K562 (cell line): Measurements from ENCODE around the gene DOK4. TPM values are rescaled to one million over a fixed set of nuclear protein-coding genes. Genes with fewer than 3 reads are reported as not detected.

Experiments
- ATAC-seq: fragments of 200-7000 bp; cut with Tn5 transposase; 3 replicates; pipeline ENCODE4 v1.9.1; 2020; ENCODE audit warnings: moderate library complexity
- BruUV-seq: library from RNA; stranded (reverse); fragments of 400-500 nt; replicated peaks from 2 replicates; lab custom pipeline; 2021; lab: Mats Ljungman, UMichigan
- CTCF ChIA-PET: fragments of 300-600 bp; formaldehyde crosslinking; extraction: SDS; loops from one replicate; lab custom pipeline; 2021; ENCODE audit warnings: low intra/inter-chr PET ratio; lab: Yijun Ruan, JAX
- POLR2A ChIA-PET: fragments of 300-600, 350-650 bp; sonication (Branson Sonifier 250); formaldehyde crosslinking; extraction: SDS; loops from one replicate; lab custom pipeline; 2021; ENCODE audit warnings: antibody characterized with exemption, inconsistent platforms; lab: Yijun Ruan, JAX
- DNase-seq, 4 experiments: peaks; one replicate each; pipeline versions ENCODE4 v3.0.0 to v3.0.0-alpha.2; 2011 to 2018; ENCODE audit warnings: low spot score in 3 of 4, mixed read lengths in 3 of 4; ENCODE audit errors: extremely low read depth in 1 of 4
- FAIRE-seq: peaks from 2 replicates; lab custom pipeline; 2011; peaks lifted over from hg19 to GRCh38; lab: Jason Lieb, UNC
- H2AFZ ChIP-seq: 2 replicates; pipeline ENCODE4 v1.6.0; 2011; ENCODE audit warnings: low read depth, low read length, control low read depth, inconsistent platforms
- H3K27ac ChIP-seq: fragments of 200-600 bp; 3 replicates; pipeline ENCODE4 v1.8.0; 2011; ENCODE audit warnings: low read depth, mild to moderate bottlenecking, control low read depth, inconsistent platforms, low read length, moderate library complexity, mixed read lengths; ENCODE audit errors: extremely low read depth
- H3K27me3 ChIP-seq, 2 experiments: fragments of 300-600 bp in 1 of 2; 2 replicates in 1 of 2; 3 replicates in 1 of 2; pipeline versions ENCODE4 v1.6.0 to v1.8.0; 2011; ENCODE audit warnings: inconsistent platforms in 2 of 2, low read length in 2 of 2, mild to moderate bottlenecking in 1 of 2, mixed read lengths in 1 of 2, moderate library complexity in 1 of 2; ENCODE audit not compliant: control insufficient read depth in 2 of 2, insufficient read depth in 2 of 2
- H3K36me3 ChIP-seq: fragments of 300-600 bp; 3 replicates; pipeline ENCODE4 v1.8.0; 2011; ENCODE audit warnings: mild to moderate bottlenecking, low read length, inconsistent platforms; ENCODE audit not compliant: control insufficient read depth, insufficient read depth
- H3K4me1 ChIP-seq, 2 experiments: fragments of 200-600 bp in 1 of 2; replicated peaks in 1 of 2; 2 replicates in 1 of 2; 3 replicates in 1 of 2; pipeline versions ENCODE4 v1.5.1 to v1.8.0; 2011; ENCODE audit warnings: inconsistent platforms in 2 of 2, low read length in 2 of 2, mild to moderate bottlenecking in 1 of 2, mixed read lengths in 1 of 2, moderate library complexity in 1 of 2; ENCODE audit not compliant: control insufficient read depth in 2 of 2, insufficient read depth in 2 of 2
- H3K4me2 ChIP-seq: 2 replicates; pipeline ENCODE4 v1.6.1; 2011; ENCODE audit warnings: low read length, control low read depth, inconsistent platforms, mixed read lengths; ENCODE audit not compliant: insufficient read depth
- H3K4me3 ChIP-seq: fragments of 200-600 bp; sonication (generic), shearing (Covaris generic); 2 replicates; pipeline ENCODE4 v1.5.1; 2016; ENCODE audit warnings: control low read depth, inconsistent platforms
- H3K79me2 ChIP-seq: fragments of 200-600 bp; 3 replicates; pipeline ENCODE4 v1.8.0; 2011; ENCODE audit warnings: low read length, inconsistent platforms; ENCODE audit not compliant: control insufficient read depth, insufficient read depth
- H3K9ac ChIP-seq, 2 experiments: 2 replicates each; pipeline versions ENCODE4 v1.6.0 to v1.6.1; 2011; ENCODE audit warnings: low read depth in 2 of 2, low read length in 2 of 2, control low read depth in 1 of 2, inconsistent platforms in 1 of 2, mild to moderate bottlenecking in 1 of 2, mixed read lengths in 1 of 2; ENCODE audit not compliant: insufficient read depth in 1 of 2
- H3K9me1 ChIP-seq: one replicate; pipeline ENCODE4 v1.6.0; 2011; ENCODE audit warnings: inconsistent platforms, mild to moderate bottlenecking, low read length, moderate library complexity; ENCODE audit not compliant: control insufficient read depth, insufficient read depth
- H3K9me3 ChIP-seq: replicated peaks from 2 replicates; pipeline ENCODE4 v1.5.1; 2011; ENCODE audit warnings: low read depth, low read length, inconsistent platforms; ENCODE audit not compliant: control insufficient read depth, insufficient read depth
- H4K20me1 ChIP-seq: replicated peaks from 2 replicates; pipeline ENCODE4 v1.6.1; 2011; ENCODE audit warnings: low read length, inconsistent platforms, mixed read lengths; ENCODE audit not compliant: control insufficient read depth, insufficient read depth
- ETV6 ChIP-seq, 3 experiments: fragments of 150-350 bp in 1 of 3; sonication (generic) in 1 of 3; formaldehyde crosslinking in 1 of 3; IDR thresholded peaks; 2 replicates each; pipeline versions ENCODE4 v1.6.1 to v1.8.0; 2014 to 2022; ENCODE audit warnings: borderline replicate concordance in 2 of 3, low read depth in 2 of 3, antibody characterized with exemption in 1 of 3, low read length in 1 of 3, mild to moderate bottlenecking in 1 of 3, missing genetic modification reagents in 1 of 3
- FOS ChIP-seq: IDR thresholded peaks from 3 replicates; pipeline ENCODE4 v1.6.1; 2011; ENCODE audit not compliant: insufficient read length; ENCODE audit errors: extremely low read depth
- FOXA1 ChIP-seq: fragments of 450-650 bp; IDR thresholded peaks from 2 replicates; pipeline ENCODE4 v1.6.1; 2016; ENCODE audit warnings: mild to moderate bottlenecking, borderline replicate concordance
- GATAD2A ChIP-seq: fragments of 450-650 bp; IDR thresholded peaks from 2 replicates; pipeline ENCODE4 v1.6.1; 2017
- KDM2B ChIP-seq: fragments of 250-450 bp; sonication (Bioruptor Pico); IDR thresholded peaks from 2 replicates; pipeline ENCODE4 v1.8.0; 2021; ENCODE audit warnings: mild to moderate bottlenecking, moderate library complexity
- MTF1 ChIP-seq: fragments of 250-450 bp; sonication (Bioruptor Pico); IDR thresholded peaks from 2 replicates; pipeline ENCODE4 v1.9.0; 2021; ENCODE audit warnings: moderate library complexity, mild to moderate bottlenecking, inconsistent platforms, borderline replicate concordance
- NR2C2 ChIP-seq, 2 experiments: fragments of 200-800 bp in 1 of 2; sonication (Bioruptor generic) in 1 of 2; sonication (generic) in 1 of 2; formaldehyde crosslinking in 1 of 2; IDR thresholded peaks; 2 replicates each; pipeline versions ENCODE4 v1.6.1 to v1.8.0; 2016 to 2022; ENCODE audit warnings: mild to moderate bottlenecking in 1 of 2, missing compliant biosample characterization in 1 of 2, missing genetic modification characterization in 1 of 2, missing genetic modification reagents in 1 of 2
- PHTF2 ChIP-seq: fragments of 250-450 bp; sonication (Bioruptor Pico); IDR thresholded peaks from 2 replicates; pipeline ENCODE4 v1.5.0; 2021; ENCODE audit warnings: mild to moderate bottlenecking
- THAP7 ChIP-seq: fragments of 250-450 bp; sonication (Bioruptor Pico); IDR thresholded peaks from 2 replicates; pipeline ENCODE4 v1.5.0; 2021
- ZBTB7A ChIP-seq: IDR thresholded peaks from 2 replicates; pipeline ENCODE4 v1.6.1; 2011; ENCODE audit warnings: low read depth, mild to moderate bottlenecking, low read length, moderate library complexity, borderline replicate concordance; ENCODE audit not compliant: control insufficient read depth
- ZNF133 ChIP-seq: fragments of 250-450 bp; sonication (Bioruptor Pico); IDR thresholded peaks from 2 replicates; pipeline ENCODE4 v1.4.0; 2020; ENCODE audit warnings: mild to moderate bottlenecking
- ZNF3 ChIP-seq: fragments of 250-450 bp; sonication (Bioruptor Pico); IDR thresholded peaks from 2 replicates; pipeline ENCODE4 v1.5.0; 2021; ENCODE audit warnings: mild to moderate bottlenecking, moderate library complexity
- ZNF511 ChIP-seq: sonication (generic); formaldehyde crosslinking; IDR thresholded peaks from 2 replicates; pipeline ENCODE4 v1.8.0; 2022; ENCODE audit warnings: mild to moderate bottlenecking, missing genetic modification reagents
- ZNF639 ChIP-seq, 2 experiments: fragments of 200-800 bp in 1 of 2; sonication (Bioruptor generic) in 1 of 2; sonication (generic) in 1 of 2; formaldehyde crosslinking in 1 of 2; IDR thresholded peaks in 1 of 2; conservative IDR thresholded peaks in 1 of 2; 2 replicates each; pipeline versions ENCODE4 v1.5.0 to v1.6.1; 2016 to 2020; ENCODE audit warnings: missing compliant biosample characterization in 1 of 2, missing genetic modification characterization in 1 of 2, missing genetic modification reagents in 1 of 2
- ZNF830 ChIP-seq: fragments of 250-450 bp; sonication (Bioruptor Pico); IDR thresholded peaks from 2 replicates; pipeline ENCODE4 v1.5.0; 2021; ENCODE audit warnings: mild to moderate bottlenecking
- WGBS: fragments of 100-300 bp; shearing (Covaris generic); methylation state at CpG from one replicate; pipeline ENCODE4 v1.1.6; 2016; ENCODE audit warnings: low coverage, mixed read lengths; ENCODE audit not compliant: insufficient coverage; ENCODE audit errors: missing lambda C conversion rate; 5-methylcytosine and 5-hydroxymethylcytosine counted together
- in situ Hi-C: fragments of 300-500 bp; cut with MboI; formaldehyde crosslinking; loops from 4 replicates; pipeline ENCODE4 v1.15.0; 2018; ENCODE audit warnings: inconsistent platforms, mixed read lengths
- intact Hi-C: fragments of 100-400 bp; cut with micrococcal nuclease; formaldehyde crosslinking; loops from 2 replicates; pipeline ENCODE4 v1.14.2; 2022
- polyA plus RNA-seq, 8 experiments: library from polyadenylated mRNA; depleted of rRNA in 4 of 8; stranded (reverse) in 5 of 8; unstranded in 3 of 8; fragments of >200 nt; fragmentation: Nextera tagmentation in 2 of 8; fragmentation: Illumina TruSeq in 1 of 8; extraction: Ambion mirVana in 2 of 8; extraction: Trizol in 1 of 8; gene quantifications; 2 replicates each; pipeline versions ENCODE4 v1.2.1 to v1.2.3, GENCODE V29; 2011 to 2014; ENCODE audit warnings: inconsistent platforms in 1 of 8, missing spikeins in 1 of 8
- total RNA-seq, 7 experiments: library from RNA; depleted of rRNA in 6 of 7; stranded (reverse); fragments of >200 nt in 6 of 7; fragmentation: Illumina TruSeq in 2 of 7; extraction: Trizol in 2 of 7; gene quantifications; 2 replicates each; pipeline versions ENCODE4 v1.2.1 to v1.2.3, GENCODE V29; 2011 to 2021; ENCODE audit warnings: low replicate concordance in 1 of 7
- TF ChIP-seq, protein P1 (sequence below): fragments of 250-450 bp; sonication (Bioruptor Pico); IDR thresholded peaks from 2 replicates; pipeline ENCODE4 v1.5.0; 2021
- TF ChIP-seq, protein P2 (sequence below): IDR thresholded peaks from 2 replicates; pipeline ENCODE4 v1.6.1; 2011; ENCODE audit not compliant: insufficient read length; ENCODE audit errors: extremely low read depth

The DOK4 gene
- total and polyA plus RNA-seq, 9 of the 15 experiments (the other 6 are each of a cell fraction or from before 2014, with no cell fraction given) = 0.10 to 14.4 (median 8.3) TPM

GRCh38 chr16:57432989-57433388, 53.3 kb downstream of the DOK4 start:
- no peaks in the 10 kb centered on the region for H3K4me1 ChIP-seq
- H3K27ac ChIP-seq = no peak overlapping the region
- no peaks in the 10 kb centered on the region for H3K79me2 ChIP-seq
- WGBS = 94% methylated on average over 3 of the region's 3 CpGs
- in situ Hi-C loops (no loop called here), intact Hi-C loops (no loop called here)
- H4K20me1 ChIP-seq = no peaks in the 10 kb centered on the region
- H3K4me3 ChIP-seq = no peak overlapping the region
- H2AFZ ChIP-seq = no peak overlapping the region
- H3K9me3 ChIP-seq = no peaks in the 10 kb centered on the region
- TF ChIP-seq FOS (no peak), THAP7 (CRISPR knock-in tag) (no peak), KDM2B (CRISPR knock-in tag) (no peak), FOXA1 (no peak), ETV6 (IDR thresholded peaks at IDR 0.05; ENCODE audit: borderline replicate concordance in 1 of 2, low read depth in 2 of 2, low read length in 1 of 2) (no peak), ETV6 (CRISPR knock-in tag; IDR thresholded peaks at IDR 0.05; ENCODE audit: borderline replicate concordance) (no peak), ZNF830 (CRISPR knock-in tag) (no peak), ZNF511 (CRISPR knock-in tag) (no peak), ZNF133 (no peak), ZNF639 (CRISPR knock-in tag; conservative IDR thresholded peaks at IDR 0.05 in 1 of 2, IDR thresholded peaks at IDR 0.05 in 1 of 2) (no peak), MTF1 (CRISPR knock-in tag) (no peak), PHTF2 (CRISPR knock-in tag) (no peak), NR2C2 (CRISPR knock-in tag; IDR thresholded peaks at IDR 0.05) (no peak), NR2C2 (tag; IDR thresholded peaks at IDR 0.05) (no peak), ZBTB7A (no peak), GATAD2A (no peak), ZNF3 (CRISPR knock-in tag) (no peak)
- TF ChIP-seq, protein P1, sequence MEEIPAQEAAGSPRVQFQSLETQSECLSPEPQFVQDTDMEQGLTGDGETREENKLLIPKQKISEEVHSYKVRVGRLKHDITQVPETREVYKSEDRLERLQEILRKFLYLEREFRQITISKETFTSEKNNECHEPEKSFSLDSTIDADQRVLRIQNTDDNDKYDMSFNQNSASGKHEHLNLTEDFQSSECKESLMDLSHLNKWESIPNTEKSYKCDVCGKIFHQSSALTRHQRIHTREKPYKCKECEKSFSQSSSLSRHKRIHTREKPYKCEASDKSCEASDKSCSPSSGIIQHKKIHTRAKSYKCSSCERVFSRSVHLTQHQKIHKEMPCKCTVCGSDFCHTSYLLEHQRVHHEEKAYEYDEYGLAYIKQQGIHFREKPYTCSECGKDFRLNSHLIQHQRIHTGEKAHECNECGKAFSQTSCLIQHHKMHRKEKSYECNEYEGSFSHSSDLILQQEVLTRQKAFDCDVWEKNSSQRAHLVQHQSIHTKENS (CRISPR knock-in tag) = no peak
- TF ChIP-seq, protein P2, sequence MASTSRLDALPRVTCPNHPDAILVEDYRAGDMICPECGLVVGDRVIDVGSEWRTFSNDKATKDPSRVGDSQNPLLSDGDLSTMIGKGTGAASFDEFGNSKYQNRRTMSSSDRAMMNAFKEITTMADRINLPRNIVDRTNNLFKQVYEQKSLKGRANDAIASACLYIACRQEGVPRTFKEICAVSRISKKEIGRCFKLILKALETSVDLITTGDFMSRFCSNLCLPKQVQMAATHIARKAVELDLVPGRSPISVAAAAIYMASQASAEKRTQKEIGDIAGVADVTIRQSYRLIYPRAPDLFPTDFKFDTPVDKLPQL = no peak
- H3K4me2 ChIP-seq = no peak overlapping the region
- no peaks in the 10 kb centered on the region for H3K9me1 ChIP-seq
- H3K36me3 ChIP-seq = peaks cover 93% of the 10 kb centered on the region
- BruUV-seq = no TSS peak
- CTCF ChIA-PET = no interaction called here
- no peak for DNase-seq
- no peak for ATAC-seq
- no peaks in the 10 kb centered on the region for H3K27me3 ChIP-seq
- POLR2A ChIA-PET = interaction anchor here (0.7 to 2.5 kb wide), 3 partner anchors 9 to 571 kb away, joined by 3 to 8 read pairs (median 8); no protein-coding TSS in a partner anchor
- FAIRE-seq = no peak
- no peak overlapping the region for H3K9ac ChIP-seq
